HTR-8/SVneo (cell line): ENCODE results near the gene ANKRD40.
A peak's percentile ranks its signal among the peaks of the same experiment; 100 is the strongest.
"Not testable (repeated sequence)": the region's sequence is repeated elsewhere in the genome, so short reads cannot be mapped to it uniquely, and the experiment has no call there.

Experiments
- DNase-seq: peaks from one replicate; pipeline ENCODE4 v3.0.0; 2011; ENCODE audit warnings: low spot score, mixed read lengths; ENCODE audit not compliant: insufficient read length
- FAIRE-seq: peaks from 2 replicates; lab custom pipeline; 2011; peaks lifted over from hg19 to GRCh38; lab: Jason Lieb, UNC

The ANKRD40 gene, protein sequence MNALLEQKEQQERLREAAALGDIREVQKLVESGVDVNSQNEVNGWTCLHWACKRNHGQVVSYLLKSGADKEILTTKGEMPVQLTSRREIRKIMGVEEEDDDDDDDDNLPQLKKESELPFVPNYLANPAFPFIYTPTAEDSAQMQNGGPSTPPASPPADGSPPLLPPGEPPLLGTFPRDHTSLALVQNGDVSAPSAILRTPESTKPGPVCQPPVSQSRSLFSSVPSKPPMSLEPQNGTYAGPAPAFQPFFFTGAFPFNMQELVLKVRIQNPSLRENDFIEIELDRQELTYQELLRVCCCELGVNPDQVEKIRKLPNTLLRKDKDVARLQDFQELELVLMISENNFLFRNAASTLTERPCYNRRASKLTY

DNA sequence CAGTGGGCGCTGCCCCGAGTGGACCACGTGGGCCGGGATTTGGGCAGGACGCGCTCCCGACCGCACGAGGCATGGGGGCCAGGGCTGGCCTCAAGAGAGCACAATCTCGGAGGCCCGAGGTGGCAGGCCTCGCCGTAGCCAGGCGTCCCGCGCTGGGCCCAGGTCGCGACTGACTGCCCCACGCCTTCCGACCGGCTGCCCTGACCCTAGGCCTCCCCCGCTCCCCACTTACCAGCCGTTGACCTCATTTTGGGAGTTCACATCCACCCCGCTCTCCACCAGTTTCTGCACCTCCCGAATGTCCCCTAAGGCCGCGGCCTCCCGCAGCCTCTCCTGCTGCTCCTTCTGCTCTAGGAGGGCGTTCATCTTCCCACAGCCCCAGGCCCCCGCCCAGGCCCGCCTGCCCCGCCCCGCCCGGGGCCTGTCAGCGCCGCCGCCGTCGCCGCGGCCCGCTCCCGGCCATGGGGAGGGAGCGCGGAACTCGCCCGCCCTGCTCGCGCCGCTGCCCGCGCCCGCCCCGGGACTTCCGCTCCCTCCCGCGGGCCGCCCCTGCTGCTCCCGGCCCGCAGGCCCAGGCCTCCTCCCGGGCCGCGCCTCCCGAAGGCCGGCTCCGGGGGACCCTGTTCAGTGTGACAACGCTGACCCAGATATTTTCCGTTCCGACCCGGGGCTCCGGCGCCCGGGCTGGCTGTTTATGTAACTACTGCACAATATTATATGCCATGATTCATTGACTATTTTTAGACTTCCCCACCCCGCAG is at the start of gene ANKRD40:
Gene ANKRD40 (minus strand): TSS at position 626 of the 761 bp plus-strand sequence. CDS start 260 bp downstream, at position 366.
- peak; percentile 90 for DNase-seq
- no peak for FAIRE-seq

DNA sequence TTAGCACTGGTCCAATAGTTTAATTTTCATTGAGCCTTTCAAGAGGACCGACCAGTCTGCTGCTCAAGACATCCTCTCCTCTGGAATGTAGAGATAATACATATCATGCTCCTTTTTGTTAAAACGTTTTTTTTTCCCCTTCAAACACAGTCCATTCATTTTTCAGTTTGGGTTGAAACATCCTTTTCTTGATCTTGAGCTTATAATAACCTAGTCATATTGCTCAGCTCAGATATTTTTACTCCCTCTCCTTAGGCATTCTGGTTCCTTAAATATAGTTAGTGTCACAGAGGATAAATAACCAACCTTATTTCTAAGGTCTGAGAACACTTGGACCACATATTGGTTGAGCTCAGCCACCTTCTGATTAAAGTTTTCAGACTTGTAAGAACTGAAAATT is 46.8 kb upstream of the ANKRD40 start:
- no peak for FAIRE-seq
- no peak for DNase-seq

DNA sequence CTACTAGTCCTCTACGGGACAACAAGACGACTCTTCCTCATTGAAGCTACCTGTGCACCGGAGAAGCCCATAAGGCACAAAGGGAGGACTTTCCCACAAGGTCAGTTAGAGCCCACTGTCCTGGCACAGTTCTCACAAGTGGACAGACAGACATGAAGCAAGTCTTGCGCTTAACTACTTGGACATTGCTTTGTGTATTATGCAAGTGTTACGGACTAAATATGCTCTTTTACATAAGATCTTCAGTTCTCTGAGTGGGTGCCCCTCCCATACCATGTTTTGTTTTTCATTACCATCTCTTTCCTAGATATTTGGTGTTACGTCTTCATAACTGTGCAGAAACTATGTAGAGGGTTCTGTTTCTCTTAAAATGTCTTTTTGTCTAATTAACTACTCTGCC is 41.5 kb upstream of the ANKRD40 start:
- FAIRE-seq (peak; percentile 77), DNase-seq (no peak)

DNA sequence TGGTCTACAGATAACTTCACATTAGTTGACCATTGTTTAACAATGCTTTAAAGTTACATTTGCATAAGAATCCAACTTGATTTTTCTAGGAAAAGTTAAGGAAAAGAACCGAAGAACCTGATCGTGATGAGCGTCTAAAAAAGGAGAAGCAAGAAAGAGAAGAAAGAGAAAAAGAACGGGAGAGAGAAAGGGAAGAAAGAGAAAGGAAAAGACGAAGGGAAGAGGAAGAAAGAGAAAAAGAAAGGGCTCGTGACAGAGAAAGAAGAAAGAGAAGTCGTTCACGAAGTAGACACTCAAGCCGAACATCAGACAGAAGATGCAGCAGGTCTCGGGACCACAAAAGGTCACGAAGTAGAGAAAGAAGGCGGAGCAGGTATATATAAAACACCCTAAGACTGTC is 37.9 kb upstream of the ANKRD40 start:
- FAIRE-seq (no peak), DNase-seq (no peak)

DNA sequence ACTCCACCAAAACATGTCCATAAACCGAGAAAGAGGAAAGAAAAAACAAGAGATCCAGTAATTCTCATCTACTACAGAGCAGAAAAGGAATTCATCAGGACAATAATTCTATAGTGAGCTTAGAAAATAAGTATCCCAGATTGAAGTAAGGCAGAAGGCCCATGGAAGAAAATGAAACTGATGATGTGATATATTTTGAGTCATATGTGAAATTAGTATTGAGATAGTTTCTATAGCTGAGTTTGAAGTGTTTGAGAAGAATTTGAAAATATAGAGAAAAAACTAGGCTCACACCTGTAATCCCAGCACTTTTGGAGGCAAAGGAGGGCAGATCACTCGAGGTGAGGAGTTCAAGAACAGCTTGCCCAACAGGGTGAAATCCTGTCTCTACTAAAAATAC is 31.4 kb upstream of the ANKRD40 start:
- DNase-seq (no peak), FAIRE-seq (no peak)

DNA sequence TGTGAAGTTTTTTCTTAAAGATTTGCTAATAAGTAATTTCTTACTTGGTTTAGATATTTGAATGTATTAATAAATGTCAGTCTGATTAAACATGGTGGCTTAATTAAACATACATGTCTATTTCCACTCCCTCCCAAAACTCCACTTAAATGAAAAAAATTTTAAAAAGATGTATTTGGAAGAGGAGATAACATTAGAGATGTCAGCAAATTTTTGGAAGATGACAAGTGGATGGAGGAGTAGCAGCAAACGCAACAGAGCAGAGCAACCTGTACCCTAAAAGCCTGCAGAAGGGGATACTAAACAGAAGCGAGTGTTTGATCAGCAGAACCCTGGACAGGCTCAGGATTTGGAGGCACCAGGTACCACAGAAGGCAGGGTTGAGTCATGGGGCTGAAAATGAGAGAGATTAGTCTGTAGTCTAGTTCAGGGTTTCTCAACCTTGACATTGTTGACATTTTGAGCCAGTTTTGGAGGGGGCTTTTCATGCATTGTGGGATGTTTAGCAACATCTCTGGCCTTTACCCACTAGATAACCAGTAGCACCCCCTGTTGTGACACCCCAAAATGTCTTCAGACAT is 29.5 kb upstream of the ANKRD40 start:
- no peak for DNase-seq
- FAIRE-seq, result peak; percentile 16

DNA sequence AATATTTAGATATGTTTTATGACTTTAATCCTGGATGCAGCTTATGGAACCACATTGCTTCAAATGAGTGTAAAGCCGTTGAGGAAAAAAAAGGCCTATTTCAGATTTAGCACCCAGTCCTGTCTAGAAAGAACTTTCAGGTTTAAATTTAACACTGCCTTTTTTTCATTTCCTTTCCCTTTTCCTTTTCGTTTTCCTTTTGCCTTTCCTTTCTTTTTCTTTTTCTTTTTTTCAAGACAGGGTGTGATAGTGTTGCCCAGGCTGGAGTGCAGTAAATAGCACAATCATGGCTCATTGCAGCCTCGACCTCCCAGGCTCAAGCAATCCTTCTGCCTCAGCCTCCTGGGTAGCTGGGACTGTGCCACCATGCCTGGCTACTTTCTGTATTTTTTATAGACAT is 27.6 kb upstream of the ANKRD40 start:
- no peak for FAIRE-seq

DNA sequence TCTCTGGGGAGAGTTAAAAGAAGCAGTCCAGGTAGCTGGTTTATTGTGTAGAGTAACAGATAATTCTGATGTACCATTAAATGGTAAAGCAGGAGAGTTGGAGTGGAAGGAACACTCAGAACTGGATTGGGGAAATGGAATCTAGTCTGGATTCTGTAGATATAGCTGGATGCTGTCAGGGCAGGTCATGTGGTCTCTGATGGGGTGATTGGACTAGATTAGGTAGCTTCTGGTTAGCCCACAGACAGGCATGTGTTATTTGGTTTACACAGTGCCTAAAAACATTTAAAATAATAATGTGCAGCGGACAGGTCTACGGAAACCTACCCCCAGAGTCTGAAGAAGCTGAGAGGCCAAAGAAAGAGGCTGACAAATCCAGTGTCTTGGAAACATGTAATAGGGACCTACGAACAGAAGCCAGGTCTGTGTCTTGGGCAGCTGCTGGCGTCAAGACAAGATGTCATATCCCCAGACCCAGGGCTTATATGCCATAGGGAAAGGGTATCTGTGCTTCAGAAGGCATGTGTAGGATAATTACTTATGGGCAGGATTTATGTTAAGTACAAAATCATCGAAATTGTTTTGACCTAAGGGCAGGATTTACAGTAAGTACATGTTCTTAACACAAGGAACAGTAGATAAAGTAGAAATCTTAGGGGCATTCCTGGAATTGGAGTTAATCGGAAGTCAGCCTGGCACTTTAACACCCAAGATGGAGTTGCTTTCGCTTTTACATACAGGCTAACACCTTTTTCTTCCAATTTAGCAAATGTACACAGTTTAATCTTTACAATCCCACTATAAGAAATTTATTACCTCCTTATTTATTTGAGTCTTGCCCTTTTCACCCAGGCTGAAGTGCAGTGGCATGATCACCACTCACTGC is 24.1 kb upstream of the ANKRD40 start:
- DNase-seq (no peak), FAIRE-seq (no peak)

More for the DNA sequence above, 27.6 kb upstream of the ANKRD40 start:
- DNase-seq, result no peak

DNA sequence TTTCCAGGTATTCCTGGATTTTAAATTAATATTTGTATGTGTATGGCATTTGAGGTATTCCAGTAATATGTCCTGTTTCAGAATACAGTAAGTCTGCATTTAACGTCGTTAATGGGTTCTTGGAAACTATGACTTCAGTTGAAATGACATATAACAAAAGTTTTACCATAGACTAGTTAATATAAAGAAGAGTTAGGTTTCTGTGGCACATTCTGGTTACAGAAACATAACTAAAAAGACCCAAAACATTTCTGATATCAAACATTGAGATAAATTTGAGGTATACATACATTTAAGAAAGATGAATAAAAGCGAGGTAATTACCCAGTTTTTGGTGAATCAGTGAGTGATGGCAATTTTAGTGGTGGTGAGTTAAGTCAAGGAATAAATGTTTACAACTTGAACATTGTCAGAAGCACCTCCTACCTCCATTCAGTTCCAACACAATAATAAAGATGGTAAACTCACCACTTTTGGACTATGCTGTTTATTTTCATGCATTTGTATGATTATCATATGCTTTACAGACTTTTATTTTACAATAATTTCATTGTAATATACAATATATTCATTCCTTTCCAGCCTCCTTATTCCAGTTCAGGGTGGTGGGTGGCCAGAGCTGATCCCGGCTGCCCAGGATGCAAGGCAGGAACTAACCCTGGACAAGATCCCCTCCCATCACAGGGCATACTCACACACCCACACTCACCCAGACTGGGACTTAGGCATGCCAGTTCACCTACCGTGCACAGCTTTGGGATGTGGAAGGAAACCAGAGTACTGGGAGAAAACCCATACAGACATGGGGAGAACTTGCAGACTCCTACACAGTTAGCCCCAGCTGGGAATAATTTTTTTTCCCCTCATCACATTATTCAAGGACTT is 21.4 kb upstream of the ANKRD40 start:
- no peak for DNase-seq
- peak; percentile 63 for FAIRE-seq

DNA sequence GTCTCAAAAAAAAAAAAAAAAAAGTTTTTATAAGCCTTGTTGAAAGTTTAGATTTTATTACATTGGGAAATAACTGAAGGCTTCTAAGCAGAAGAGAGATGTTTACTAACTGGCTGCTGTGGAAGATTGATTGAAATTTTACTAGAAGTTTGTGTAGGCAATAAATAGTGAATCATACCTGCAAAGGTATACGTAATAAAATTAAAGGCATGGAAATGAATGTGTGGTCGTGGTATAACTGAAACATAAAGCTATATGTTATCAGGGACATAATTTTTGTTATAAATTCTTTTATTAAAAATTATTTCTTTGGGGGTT is 20.4 kb upstream of the ANKRD40 start:
- FAIRE-seq (no peak), DNase-seq (no peak)

DNA sequence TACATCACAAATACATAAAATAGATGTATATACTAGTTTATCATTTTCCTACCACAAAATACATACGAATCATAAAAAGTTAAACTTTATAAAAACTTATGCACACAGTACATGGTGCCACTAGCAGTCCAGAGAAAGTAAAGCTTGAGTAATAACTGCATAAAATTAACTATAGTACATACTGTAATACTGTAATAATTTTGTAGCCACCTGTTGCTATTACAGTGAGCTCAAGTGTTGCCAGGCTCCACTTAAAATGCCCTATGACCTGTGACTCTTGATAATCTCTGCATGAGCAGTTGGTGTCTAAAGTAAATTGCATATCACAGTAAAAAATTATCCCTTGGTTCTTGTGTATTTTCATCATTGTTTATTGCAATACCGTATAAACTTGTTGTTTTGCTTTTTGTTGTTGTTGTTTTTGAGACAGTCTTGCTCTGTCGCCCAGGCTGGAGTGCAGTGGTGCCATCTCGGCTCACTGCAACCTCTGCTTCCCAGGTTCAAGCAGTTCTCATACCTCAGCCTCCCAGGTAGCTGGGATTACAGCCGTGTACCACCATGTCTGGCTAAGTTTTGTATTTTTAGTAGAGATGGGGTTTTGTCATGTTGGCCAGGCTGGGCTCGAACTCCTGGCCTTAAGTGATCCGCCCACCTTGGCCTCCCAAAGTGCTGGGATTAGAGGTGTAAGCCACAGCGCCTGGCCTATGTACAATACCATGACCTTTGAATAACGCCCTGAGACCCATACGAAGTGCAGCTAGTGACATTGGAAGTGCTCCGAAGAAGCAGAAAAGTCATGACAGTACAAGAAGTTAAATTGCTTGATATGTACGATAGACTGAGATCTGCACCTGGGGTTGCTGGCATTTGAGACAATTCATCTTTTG is 18.3 kb upstream of the ANKRD40 start:
- DNase-seq (no peak), FAIRE-seq (no peak)

DNA sequence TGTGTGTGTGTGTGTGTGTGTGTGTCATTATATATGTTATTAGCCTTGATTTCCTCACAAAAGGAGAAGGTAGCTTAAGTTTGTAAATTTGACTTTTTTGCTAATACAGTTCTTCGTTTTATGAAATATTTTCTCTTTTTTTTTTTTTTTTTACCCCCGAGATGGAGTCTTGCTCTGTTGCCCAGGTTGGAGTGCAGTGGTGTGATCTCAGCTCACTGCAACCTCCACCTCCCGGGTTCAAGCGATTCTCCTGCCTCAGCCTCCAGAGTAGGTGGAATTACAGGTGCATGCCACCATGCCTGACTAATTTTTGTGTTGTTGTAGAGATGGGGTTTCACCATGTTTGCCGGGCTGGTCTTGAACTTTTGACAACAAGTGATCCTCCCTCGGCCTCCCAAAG is 16.9 kb upstream of the ANKRD40 start:
- not testable (repeated sequence) for FAIRE-seq, DNase-seq

DNA sequence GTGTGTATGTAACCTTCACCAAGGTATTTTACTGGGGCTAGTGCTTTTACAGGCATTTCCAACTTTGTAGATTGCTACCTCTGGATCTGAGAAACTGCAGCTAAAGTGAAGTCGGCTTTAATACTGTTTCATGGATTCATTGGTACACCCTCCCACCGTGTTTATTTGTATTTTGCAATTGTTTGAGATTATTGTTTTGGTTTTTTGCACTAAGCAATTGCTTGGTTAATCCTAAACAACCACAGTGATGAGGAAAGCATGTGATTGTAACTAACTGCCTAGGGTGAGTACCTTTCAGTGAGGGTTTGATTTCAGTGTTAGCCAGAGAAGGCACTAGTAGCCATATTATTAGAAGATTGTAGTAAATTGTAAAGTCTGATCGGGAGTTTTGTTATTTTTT is 15.0 kb upstream of the ANKRD40 start:
- FAIRE-seq (no peak), DNase-seq (no peak)

DNA sequence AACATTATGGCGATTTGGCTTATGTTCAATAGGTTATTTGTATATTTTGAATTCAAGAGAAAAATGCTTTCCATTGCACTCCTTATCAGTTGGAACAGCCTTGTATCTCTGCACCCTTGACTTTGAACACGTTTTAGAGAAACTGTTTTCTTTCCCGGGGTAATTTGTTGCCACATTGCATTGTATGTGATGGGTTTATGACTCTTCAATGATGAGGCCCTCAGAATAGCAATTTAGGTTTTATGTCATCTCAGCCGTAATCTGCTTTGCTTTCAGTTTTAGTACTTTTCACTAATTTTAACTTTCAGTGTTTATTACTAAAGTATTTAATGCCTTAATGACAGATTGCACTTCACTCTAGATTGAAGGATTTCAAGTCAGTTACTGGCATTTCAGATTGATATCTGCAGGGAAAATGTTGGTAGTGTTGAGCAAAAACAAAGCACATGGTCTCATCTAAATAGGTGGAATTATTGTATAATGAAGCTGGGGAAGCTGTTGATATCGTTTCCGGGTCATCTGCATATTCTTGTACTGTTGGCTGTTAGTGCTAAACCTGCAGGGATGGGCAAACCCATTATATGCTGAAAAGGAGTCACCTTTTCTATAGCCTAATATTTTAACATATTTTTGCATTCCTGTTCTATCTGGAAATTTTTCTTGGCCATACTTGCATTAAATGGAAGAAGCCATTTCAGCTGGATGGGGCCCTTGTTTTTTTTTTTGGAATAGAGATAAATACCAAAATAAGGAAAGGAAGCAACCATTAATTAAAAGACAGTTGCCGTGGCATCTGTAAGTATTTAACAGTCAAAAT is 13.7 kb upstream of the ANKRD40 start:
- DNase-seq, result no peak
- no peak for FAIRE-seq

DNA sequence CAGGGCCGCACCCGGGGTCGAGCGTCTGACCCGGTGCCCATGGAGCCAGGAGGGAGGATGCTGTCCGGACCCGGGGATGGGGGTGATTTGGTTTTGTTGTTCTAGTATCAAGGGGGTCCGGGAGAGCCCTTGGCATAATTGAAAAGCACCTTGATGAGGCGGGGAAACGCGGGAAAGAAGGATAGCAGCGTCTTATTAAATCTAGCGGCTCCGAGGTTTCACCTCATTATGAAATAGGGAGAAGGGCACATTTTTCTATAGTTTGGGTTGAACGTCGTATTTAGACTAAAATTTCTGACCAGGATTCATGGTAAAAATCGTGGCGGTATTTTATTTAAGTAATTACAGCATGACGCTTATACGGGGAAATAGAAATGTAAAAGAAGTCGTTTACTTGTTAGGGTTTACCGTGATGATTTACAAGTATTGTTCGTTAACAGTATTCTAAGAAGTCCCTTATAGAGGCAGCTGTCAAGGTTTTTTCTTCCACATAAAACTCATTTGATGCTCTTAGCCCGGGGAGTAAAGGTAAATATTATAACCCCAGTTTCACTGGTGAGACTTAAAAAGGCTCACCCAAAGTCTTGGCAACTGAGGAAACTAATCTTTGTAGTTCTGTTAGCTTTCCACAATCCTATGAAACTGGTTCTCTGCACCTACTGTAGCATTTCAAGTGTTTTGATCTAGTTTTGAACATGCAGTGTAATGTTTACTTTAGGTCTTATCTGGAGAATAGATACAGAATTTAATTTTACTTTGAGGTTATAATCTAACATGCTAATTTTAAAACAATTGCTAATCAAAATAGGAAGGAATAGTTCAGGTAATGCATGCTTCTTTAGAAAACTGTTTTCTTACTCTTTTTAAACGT is 12.4 kb upstream of the ANKRD40 start:
- FAIRE-seq (no peak), DNase-seq (no peak)

DNA sequence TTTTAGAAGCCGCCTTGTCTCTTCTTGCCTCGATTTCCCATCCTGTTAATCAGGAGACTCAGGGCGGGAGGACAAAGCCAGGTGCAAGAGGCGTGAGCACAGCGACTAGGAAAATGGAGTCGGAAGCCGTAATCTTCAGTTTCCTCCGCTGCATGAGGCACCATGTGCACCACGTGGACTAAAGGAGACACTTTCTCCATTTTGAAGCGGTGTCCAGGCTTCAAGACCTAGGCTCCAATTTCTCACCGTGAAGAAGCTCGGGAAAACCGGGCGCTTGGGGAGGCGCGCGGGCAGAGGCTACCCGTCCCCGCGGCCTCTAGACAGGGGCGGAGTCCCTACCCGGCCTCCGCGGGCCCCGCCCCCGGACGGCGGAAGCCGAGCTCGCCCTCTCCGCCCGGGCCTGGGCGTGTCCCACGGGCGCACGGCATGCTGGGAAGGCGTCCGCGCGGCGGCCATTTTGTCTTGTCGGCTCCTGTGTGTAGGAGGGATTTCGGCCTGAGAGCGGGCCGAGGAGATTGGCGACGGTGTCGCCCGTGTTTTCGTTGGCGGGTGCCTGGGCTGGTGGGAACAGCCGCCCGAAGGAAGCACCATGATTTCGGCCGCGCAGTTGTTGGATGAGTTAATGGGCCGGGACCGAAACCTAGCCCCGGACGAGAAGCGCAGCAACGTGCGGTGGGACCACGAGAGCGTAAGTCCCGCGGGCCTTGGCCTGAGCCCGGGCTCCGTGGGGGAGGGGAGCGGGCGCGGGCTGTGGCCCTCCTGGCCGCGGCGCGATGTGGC is 11.6 kb upstream of the ANKRD40 start, which contains the start of gene LUC7L3:
Gene LUC7L3 (plus strand): TSS at position 460 of the 780 bp plus-strand sequence. CDS start 130 bp downstream, at position 590.
- DNase-seq (peak; percentile 98), FAIRE-seq (peak; percentile 86)
